Kidney (tissue), 14 donors: ENCODE measurements around the gene HOXB8. TPM values are rescaled to one million over a fixed set of nuclear protein-coding genes. Genes with fewer than 3 reads are reported as not detected.
A peak's percentile ranks its signal among the peaks of the same experiment; 100 is the strongest.

Experiments used
- DNase-seq, 5 donors: peaks; one replicate each; pipeline ENCODE4 v3.0.0-alpha.2; 2013 to 2020
- FAIRE-seq: peaks from 2 replicates; lab custom pipeline; 2012; peaks lifted over from hg19 to GRCh38; lab: Jason Lieb, UNC
- H3K27ac ChIP-seq, 2 donors: one replicate each; pipeline ENCODE4 v1.7.0; 2013; ENCODE audit warnings: low read depth in 2 of 2, low read length in 2 of 2, inconsistent platforms in 1 of 2
- H3K27me3 ChIP-seq: one replicate; pipeline ENCODE4 v1.7.1; 2013; ENCODE audit warnings: low read length, inconsistent platforms; ENCODE audit not compliant: control insufficient read depth, insufficient read depth
- H3K36me3 ChIP-seq, 3 donors: one replicate each; pipeline versions ENCODE4 v1.7.0 to v1.7.1; 2013; ENCODE audit warnings: low read length in 3 of 3, control low read depth in 1 of 3, inconsistent platforms in 1 of 3; ENCODE audit not compliant: insufficient read depth in 3 of 3, control insufficient read depth in 2 of 3
- H3K4me1 ChIP-seq, 3 donors: one replicate each; pipeline versions ENCODE4 v1.7.0 to v1.7.1; 2013; ENCODE audit warnings: low read length in 3 of 3, inconsistent platforms in 1 of 3, low read depth in 1 of 3; ENCODE audit not compliant: control insufficient read depth in 2 of 3, insufficient read depth in 2 of 3
- H3K4me3 ChIP-seq, 3 donors: one replicate each; pipeline versions ENCODE4 v1.7.0 to v1.8.1; 2013; ENCODE audit warnings: low read length in 3 of 3, control low read depth in 1 of 3, inconsistent platforms in 1 of 3
- H3K9ac ChIP-seq, 3 donors: one replicate each; pipeline versions ENCODE4 v1.7.0 to v1.7.1; 2013; ENCODE audit warnings: low read length in 3 of 3, control low read depth in 1 of 3, inconsistent platforms in 1 of 3
- H3K9me3 ChIP-seq, 3 donors: one replicate each; pipeline versions ENCODE4 v1.7.0 to v1.7.1; 2013; ENCODE audit warnings: low read length in 3 of 3, control low read depth in 1 of 3, inconsistent platforms in 1 of 3; ENCODE audit not compliant: control insufficient read depth in 2 of 3, insufficient read depth in 1 of 3
- intact Hi-C: fragments of 100-400 bp; cut with DNase I; formaldehyde crosslinking; loops from one replicate; pipeline ENCODE4 v1.11.1; 2022
- polyA plus RNA-seq: library from polyadenylated mRNA; stranded (reverse); fragments of 350-450 nt; fragmentation: Illumina TruSeq; extraction: RNeasy Lipid Tissue Mini Kit (QIAGEN cat#74804); gene quantifications from one replicate; pipeline ENCODE4 v1.2.3, GENCODE V29; 2014; ENCODE audit warnings: low read depth, low replicate concordance; ENCODE audit not compliant: insufficient read depth
- total RNA-seq: library from RNA; stranded (reverse); fragmentation: NEBNext Ultra II Directional; extraction: Animal tissue kit (Norgen Biotek cat#: 25700); gene quantifications from one replicate; pipeline ENCODE4 v1.2.1, GENCODE V29; 2021
- TF ChIP-seq, protein P1 (sequence below): IDR thresholded peaks from 3 replicates; pipeline ENCODE4 v1.5.1; 2012; ENCODE audit warnings: mild to moderate bottlenecking, moderate library complexity, borderline replicate concordance; ENCODE audit not compliant: insufficient read depth; ENCODE audit errors: extremely low read depth
- donor health status: control.
- donor health status: control.
- donor health status: control.
- donor health status: control.
- donor health status: control.
- donor health status: DM: yes; HTN: yes; CAD: no.
- donor health status: Normal renal cell carcinoma (clear cell type).

Gene HOXB8
- total and polyA plus RNA-seq, 2 donors from 2014 or later: 19.3 to 48.7 TPM

DNA sequence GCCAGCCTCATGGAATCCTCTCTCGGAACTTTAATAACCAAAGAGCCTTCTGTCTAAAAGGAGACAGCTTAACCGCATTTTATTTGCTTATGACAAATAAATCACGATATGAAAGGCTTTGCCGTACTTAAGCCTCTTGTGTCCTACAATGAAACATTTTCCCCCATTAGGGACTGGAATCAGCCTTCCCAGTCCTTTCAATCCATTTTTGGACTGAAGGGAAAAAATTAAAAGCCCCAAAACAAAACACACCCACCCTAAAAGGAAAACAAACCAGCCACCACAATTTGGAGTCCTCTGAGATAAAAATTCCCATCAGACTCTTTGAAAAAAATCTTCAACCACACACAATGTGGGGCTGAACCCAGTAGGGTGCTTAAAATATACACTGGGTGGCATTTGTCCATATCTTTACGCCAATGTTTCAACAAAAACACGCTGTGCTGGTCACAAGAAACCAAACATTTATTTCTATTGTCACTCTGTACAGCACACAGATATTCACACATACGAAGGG, 40.0 kb downstream of the HOXB8 start:
- DNase-seq (no peak), FAIRE-seq (no peak)
- H3K9me3 ChIP-seq: no peaks in the 10 kb centered on the region
- H3K4me3 ChIP-seq: peak overlapping the region in 1 of 3 donors; percentile 45
- H3K36me3 ChIP-seq: no peaks in the 10 kb centered on the region
- intact Hi-C loops: loop anchor here (5.0 kb wide), 1 partner anchor 33 kb away; no protein-coding TSS in a partner anchor
- H3K27me3 ChIP-seq: no peaks in the 10 kb centered on the region
- peak overlapping the region; percentile 26 to 51 for H3K27ac ChIP-seq
- H3K4me1 ChIP-seq: peaks cover 7 to 26% (median 11%) of the 10 kb centered on the region in 3 donors
- TF ChIP-seq, protein P1, sequence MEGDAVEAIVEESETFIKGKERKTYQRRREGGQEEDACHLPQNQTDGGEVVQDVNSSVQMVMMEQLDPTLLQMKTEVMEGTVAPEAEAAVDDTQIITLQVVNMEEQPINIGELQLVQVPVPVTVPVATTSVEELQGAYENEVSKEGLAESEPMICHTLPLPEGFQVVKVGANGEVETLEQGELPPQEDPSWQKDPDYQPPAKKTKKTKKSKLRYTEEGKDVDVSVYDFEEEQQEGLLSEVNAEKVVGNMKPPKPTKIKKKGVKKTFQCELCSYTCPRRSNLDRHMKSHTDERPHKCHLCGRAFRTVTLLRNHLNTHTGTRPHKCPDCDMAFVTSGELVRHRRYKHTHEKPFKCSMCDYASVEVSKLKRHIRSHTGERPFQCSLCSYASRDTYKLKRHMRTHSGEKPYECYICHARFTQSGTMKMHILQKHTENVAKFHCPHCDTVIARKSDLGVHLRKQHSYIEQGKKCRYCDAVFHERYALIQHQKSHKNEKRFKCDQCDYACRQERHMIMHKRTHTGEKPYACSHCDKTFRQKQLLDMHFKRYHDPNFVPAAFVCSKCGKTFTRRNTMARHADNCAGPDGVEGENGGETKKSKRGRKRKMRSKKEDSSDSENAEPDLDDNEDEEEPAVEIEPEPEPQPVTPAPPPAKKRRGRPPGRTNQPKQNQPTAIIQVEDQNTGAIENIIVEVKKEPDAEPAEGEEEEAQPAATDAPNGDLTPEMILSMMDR: no peak
- peak overlapping the region in 2 of 3 donors; percentile 37 to 82 for H3K9ac ChIP-seq

DNA sequence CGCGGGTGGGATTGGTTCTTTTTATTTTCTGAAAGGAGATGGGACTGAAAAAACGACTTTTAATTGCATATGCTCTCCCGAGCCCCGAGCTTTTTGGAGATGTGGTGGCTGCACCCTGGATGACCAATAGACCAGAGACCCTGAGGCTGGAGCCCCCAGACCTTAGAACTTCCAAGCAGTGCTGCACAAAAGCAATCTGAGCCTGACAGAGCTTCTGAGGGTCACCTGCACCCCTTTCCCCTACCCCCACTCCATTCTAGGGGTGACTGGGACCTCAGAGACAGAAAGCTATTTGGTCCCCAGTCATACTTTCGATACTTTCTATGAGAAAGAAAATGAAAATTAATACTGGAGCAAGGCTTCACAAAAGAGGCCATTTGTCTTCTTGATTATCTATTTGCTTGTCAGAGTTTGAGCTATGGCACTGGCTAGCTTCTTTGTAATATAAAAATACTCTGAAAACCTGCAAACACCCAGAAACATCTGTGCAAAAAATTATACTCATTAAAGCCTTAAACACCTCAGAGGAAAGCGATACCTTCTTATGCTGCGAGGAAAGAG, 40.5 kb downstream of the HOXB8 start:
- Histone ChIP-seq H3K27me3 (no peaks in the 10 kb centered on the region), H3K4me1 (peaks cover 11 to 28% (median 12%) of the 10 kb centered on the region in 3 donors), H3K27ac (peak overlapping the region; percentile 26 to 86), H3K9me3 (no peaks in the 10 kb centered on the region), H3K9ac (peak overlapping the region in 2 of 3 donors; percentile 37 to 82), H3K4me3 (peak overlapping the region in 1 of 3 donors; percentile 45), H3K36me3 (no peaks in the 10 kb centered on the region)
- intact Hi-C loops: loop anchor here (5.0 kb wide), 1 partner anchor 32 kb away; no protein-coding TSS in a partner anchor
- DNase-seq: no peak
- FAIRE-seq: no peak
- TF ChIP-seq, protein P1: no peak

DNA sequence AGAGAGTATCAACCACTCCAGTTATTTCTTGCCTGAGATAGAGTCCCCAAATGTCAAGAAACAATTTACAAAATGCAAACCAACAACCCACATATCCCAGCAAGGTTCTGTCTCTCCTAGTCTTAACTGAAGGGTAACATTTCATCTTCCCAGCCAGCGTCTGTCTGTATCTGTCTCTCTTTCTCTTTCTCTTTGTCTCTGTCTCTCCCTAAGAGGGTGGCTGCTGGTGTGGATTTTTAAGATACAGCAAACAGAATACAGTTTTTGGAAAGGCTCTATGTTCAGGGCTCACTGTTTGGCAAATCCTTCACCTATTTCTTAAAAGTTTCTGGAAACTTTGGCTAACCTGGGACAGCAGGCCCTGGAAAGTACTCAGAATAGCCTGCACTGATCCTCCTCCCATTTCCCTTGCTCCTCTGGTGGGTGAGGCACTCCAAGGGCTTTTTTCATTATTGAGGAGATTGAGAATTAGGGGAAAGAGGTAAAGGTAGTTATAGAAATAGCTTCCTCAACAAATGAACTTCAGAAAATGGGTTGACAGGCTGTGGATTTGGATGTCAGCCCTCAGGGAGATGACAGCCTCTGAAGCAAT, 43.2 kb downstream of the HOXB8 start:
- peak overlapping the region; percentile 81 to 86 for H3K27ac ChIP-seq
- TF ChIP-seq, protein P1: no peak
- FAIRE-seq (no peak), DNase-seq (no peak)
- H3K9ac ChIP-seq: peak overlapping the region; percentile 23 to 82 (median 68)
- peaks cover 14 to 29% (median 28%) of the 10 kb centered on the region in 3 donors for H3K4me1 ChIP-seq
- no peaks in the 10 kb centered on the region for H3K9me3 ChIP-seq
- H3K36me3 ChIP-seq: no peaks in the 10 kb centered on the region
- H3K4me3 ChIP-seq: peak overlapping the region in 2 of 3 donors; percentile 32 to 51
- H3K27me3 ChIP-seq: no peaks in the 10 kb centered on the region
- intact Hi-C loops: no loop called here
